B cell (primary cell): Measurements from ENCODE around the gene TRIM41. TPM values are rescaled to one million over a fixed set of nuclear protein-coding genes. Genes with fewer than 3 reads are reported as not detected.

ENCODE experiments used
- ATAC-seq: fragments of 200-7000 bp; cut with Tn5 transposase; one replicate; pipeline ENCODE4 v1.10.0; 2021; ENCODE audit warnings: low read depth, mild to moderate bottlenecking, moderate number of reproducible peaks, moderate library complexity
- CTCF ChIA-PET: fragments of 350-600 bp; sonication (Branson Sonifier 250); formaldehyde crosslinking; loops from one replicate; lab custom pipeline; 2021; ENCODE audit warnings: antibody characterized with exemption, inconsistent platforms; lab: Charles Lee
- POLR2A ChIA-PET: fragments of 350-600 bp; sonication (Branson Sonifier 250); formaldehyde crosslinking; loops from one replicate; lab custom pipeline; 2021; ENCODE audit warnings: antibody characterized with exemption; lab: Charles Lee
- DNase-seq: peaks from one replicate; pipeline ENCODE4 v3.0.0; 2013
- H2AFZ ChIP-seq: 2 replicates; pipeline ENCODE4 v1.6.1; 2012; ENCODE audit warnings: mild to moderate bottlenecking, low read depth, low read length; ENCODE audit not compliant: insufficient read depth, poor library complexity, severe bottlenecking
- H3K27ac ChIP-seq, 2 donors: 1 replicate in 1 of 2; 2 replicates in 1 of 2; pipeline ENCODE4 v1.5.1; 2012 to 2013; ENCODE audit warnings: low read length in 2 of 2, mild to moderate bottlenecking in 2 of 2, moderate library complexity in 1 of 2
- H3K27me3 ChIP-seq, 4 experiments: fragments of 200-600 bp in 1 of 4; sonication (generic) in 1 of 4; replicated peaks in 1 of 4; 1 replicate in 2 of 4; 2 replicates in 2 of 4; pipeline versions ENCODE4 v1.6.1 to v1.7.0; 2013 to 2016; ENCODE audit warnings: low read length in 3 of 4, mild to moderate bottlenecking in 2 of 4, mixed read lengths in 1 of 4, moderate library complexity in 1 of 4; ENCODE audit not compliant: insufficient read depth in 4 of 4, control insufficient read depth in 3 of 4; ENCODE audit errors: control extremely low read depth in 1 of 4
- H3K36me3 ChIP-seq, 2 experiments: replicated peaks in 1 of 2; 1 replicate in 1 of 2; 2 replicates in 1 of 2; pipeline versions ENCODE4 v1.6.1 to v1.7.1; 2013; ENCODE audit warnings: low read length in 1 of 2; ENCODE audit not compliant: insufficient read depth in 2 of 2, control insufficient read depth in 1 of 2; ENCODE audit errors: control extremely low read depth in 1 of 2, extremely low read depth in 1 of 2
- H3K4me1 ChIP-seq, 2 donors: fragments of 200-600 bp in 1 of 2; sonication (generic) in 1 of 2; 1 replicate in 1 of 2; 2 replicates in 1 of 2; pipeline versions ENCODE4 v1.5.1 to v1.6.1; 2013 to 2017; ENCODE audit warnings: low read length in 2 of 2; ENCODE audit not compliant: control insufficient read depth in 2 of 2, insufficient read depth in 2 of 2
- H3K4me2 ChIP-seq: replicated peaks from 2 replicates; pipeline ENCODE3; 2012; ENCODE audit warnings: mild to moderate bottlenecking, low read depth, low read length; ENCODE audit not compliant: poor library complexity, severe bottlenecking
- H3K4me3 ChIP-seq, 5 experiments: fragments of 200-600 bp in 1 of 5; sonication (generic) in 1 of 5; 1 replicate in 3 of 5; 2 replicates in 2 of 5; pipeline versions ENCODE4 v1.5.1 to v1.7.0; 2011 to 2016; ENCODE audit warnings: low read length in 4 of 5, mild to moderate bottlenecking in 4 of 5, low read depth in 2 of 5, control low read depth in 1 of 5, moderate library complexity in 1 of 5; ENCODE audit not compliant: insufficient read depth in 1 of 5; ENCODE audit errors: control extremely low read depth in 1 of 5, extremely low read depth in 1 of 5
- H3K79me2 ChIP-seq: fragments of 200-600 bp; sonication (generic); one replicate; pipeline ENCODE4 v1.6.0; 2016; ENCODE audit warnings: low read length; ENCODE audit not compliant: control insufficient read depth, insufficient read depth
- H3K9ac ChIP-seq: fragments of 200-600 bp; sonication (generic); 2 replicates; pipeline ENCODE4 v1.6.1; 2017; ENCODE audit warnings: mild to moderate bottlenecking, low read length, moderate library complexity
- H3K9me3 ChIP-seq, 3 donors: one replicate each; pipeline versions ENCODE4 v1.6.1 to v1.7.1; 2013; ENCODE audit warnings: low read length in 2 of 3; ENCODE audit not compliant: control insufficient read depth in 2 of 3, insufficient read depth in 1 of 3; ENCODE audit errors: control extremely low read depth in 1 of 3
- H4K20me1 ChIP-seq: 2 replicates; pipeline ENCODE4 v1.6.0; 2012; ENCODE audit warnings: mild to moderate bottlenecking, low read length; ENCODE audit not compliant: insufficient read depth, control insufficient read depth, poor library complexity, severe bottlenecking
- H3K27ac Mint-ChIP-seq: one replicate; pipeline ENCODE4 v1.8.0; 2021; ENCODE audit warnings: mixed read lengths
- H3K27me3 Mint-ChIP-seq: one replicate; pipeline ENCODE4 v1.8.0; 2021; ENCODE audit warnings: mixed read lengths
- H3K4me1 Mint-ChIP-seq: one replicate; pipeline ENCODE4 v1.8.0; 2021; ENCODE audit warnings: mixed read lengths
- H3K4me3 Mint-ChIP-seq: one replicate; pipeline ENCODE4 v1.8.0; 2021; ENCODE audit warnings: mixed read lengths
- H3K9me3 Mint-ChIP-seq: one replicate; pipeline ENCODE4 v1.8.0; 2022; ENCODE audit warnings: mixed read lengths; ENCODE audit not compliant: insufficient read depth
- CTCF ChIP-seq: fragments of 200-600 bp; IDR thresholded peaks from one replicate; pipeline ENCODE4 v1.8.0; 2022; ENCODE audit warnings: antibody characterized with exemption, mild to moderate bottlenecking
- EZH2 ChIP-seq: IDR thresholded peaks from 2 replicates; pipeline ENCODE4 v1.6.1; 2012; ENCODE audit warnings: borderline replicate concordance, low read depth, mild to moderate bottlenecking, moderate library complexity, low read length; ENCODE audit not compliant: insufficient read depth, poor library complexity, severe bottlenecking
- WGBS: methylation state at CpG from one replicate; pipeline ENCODE4 v1.1.5; 2013; ENCODE audit warnings: missing lambda C conversion rate; ENCODE audit not compliant: insufficient coverage; 5-methylcytosine and 5-hydroxymethylcytosine counted together
- intact Hi-C: fragments of 100-400 bp; cut with micrococcal nuclease; formaldehyde crosslinking; loops from one replicate; pipeline ENCODE4 v1.10.0; 2022
- polyA plus RNA-seq: library from polyadenylated mRNA; depleted of rRNA; stranded (reverse); fragments of >200 nt; gene quantifications from 2 replicates; pipeline ENCODE4 v1.2.3, GENCODE V29; 2012
- total RNA-seq, 2 donors: library from RNA; stranded (reverse); fragments of 120-200 nt in 1 of 2; gene quantifications; 1 replicate in 1 of 2; 2 replicates in 1 of 2; pipeline versions ENCODE4 v1.2.3 to v1.2.4, GENCODE V29; 2013 to 2022

Gene TRIM41
- total and polyA plus RNA-seq, 2 donors (not counting 1 experiment from before 2014, with no cell fraction given), result 28.4 to 44.3 TPM

GRCh38 chr5:181197326-181197951 is 25.6 kb upstream of the TRIM41 start:
- CTCF ChIA-PET, result interaction anchor here (0.8 to 1.0 kb wide), 2 partner anchors 24 to 25 kb away, joined by 3 read pairs; no protein-coding TSS in a partner anchor
- no peaks in the 10 kb centered on the region for H4K20me1 ChIP-seq
- Mint-ChIP-seq H3K4me3 (no peak overlapping the region), H3K27ac (no peak overlapping the region), H3K9me3 (no peaks in the 10 kb centered on the region), H3K4me1 (peaks cover 30% of the 10 kb centered on the region), H3K27me3 (no peaks in the 10 kb centered on the region)
- H3K9ac ChIP-seq, result no peak overlapping the region
- intact Hi-C loops, result no loop called here
- no peak overlapping the region for H2AFZ ChIP-seq
- no peak overlapping the region for H3K27ac ChIP-seq
- TF ChIP-seq EZH2 (no peak), CTCF (no peak)
- no peak overlapping the region for H3K4me3 ChIP-seq
- no peaks in the 10 kb centered on the region for H3K9me3 ChIP-seq
- POLR2A ChIA-PET, result interaction anchor here (0.6 to 2.4 kb wide), 3 partner anchors 10 to 90 kb away, joined by 3 to 6 read pairs (median 3); partner anchors contain the start of gene RACK1
- H3K79me2 ChIP-seq, result no peaks in the 10 kb centered on the region
- ATAC-seq (no peak), DNase-seq (no peak)
- H3K4me2 ChIP-seq, result no peak overlapping the region
- H3K4me1 ChIP-seq, result peaks cover 15% of the 10 kb centered on the region in 2 donors
- no peaks in the 10 kb centered on the region for H3K27me3 ChIP-seq
- 85% methylated on average over 8 of the region's 8 CpGs for WGBS
- no peaks in the 10 kb centered on the region for H3K36me3 ChIP-seq

DNA sequence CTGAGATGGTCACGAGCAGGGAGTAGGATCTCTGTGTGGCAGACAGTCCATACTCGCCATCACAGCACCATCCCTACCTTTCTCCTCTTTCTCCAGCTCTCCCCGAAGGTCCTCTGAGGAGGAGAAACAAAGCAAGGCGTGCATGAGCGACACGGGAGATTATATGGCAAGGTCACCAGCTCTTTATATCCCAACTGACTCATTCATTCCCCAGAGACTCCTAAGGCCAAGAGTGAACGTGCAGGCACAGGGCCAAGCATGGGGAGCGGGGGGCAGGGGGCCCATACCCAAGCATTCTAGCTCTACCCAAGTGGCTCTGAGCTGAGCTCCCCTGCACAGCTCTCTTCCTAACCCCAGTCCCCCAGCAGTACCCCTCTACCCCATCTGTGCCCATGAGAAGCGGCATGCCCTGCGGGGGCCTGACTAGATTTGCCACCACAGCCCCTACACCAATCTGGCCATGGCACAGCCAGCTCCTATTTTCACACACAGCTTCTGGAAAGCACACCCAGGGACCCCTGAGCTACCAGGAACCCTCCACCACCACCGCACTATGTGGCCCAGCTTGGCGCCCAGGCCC is 24.9 kb upstream of the TRIM41 start:
- Histone ChIP-seq H3K79me2 (no peaks in the 10 kb centered on the region), H4K20me1 (no peaks in the 10 kb centered on the region), H3K36me3 (no peaks in the 10 kb centered on the region), H3K4me3 (no peak overlapping the region), H3K27me3 (peaks cover 0 to 2% (median 1%) of the 10 kb centered on the region in 4 experiments), H3K9ac (no peak overlapping the region), H2AFZ (no peak overlapping the region), H3K4me2 (no peak overlapping the region), H3K27ac (no peak overlapping the region), H3K4me1 (peaks cover 10 to 11% of the 10 kb centered on the region in 2 donors), H3K9me3 (no peaks in the 10 kb centered on the region)
- ChIA-PET CTCF (interaction anchor here (1.0 to 1.9 kb wide), 4 partner anchors 9 to 25 kb away, joined by 3 to 7 read pairs (median 6); no protein-coding TSS in a partner anchor), POLR2A (interaction anchor here (0.7 to 2.4 kb wide), 6 partner anchors 9 to 367 kb away, joined by 3 to 9 read pairs (median 6); partner anchors contain the start of genes RACK1 and TRIM52)
- intact Hi-C loops, result no loop called here
- no peaks in the 10 kb centered on the region for H3K9me3 Mint-ChIP-seq
- ATAC-seq (no peak), DNase-seq (no peak)
- WGBS, result 79% methylated on average over 9 of the region's 12 CpGs
- no peak for TF ChIP-seq CTCF
- no peak for TF ChIP-seq EZH2
- H3K4me3 Mint-ChIP-seq, result no peak overlapping the region
- no peaks in the 10 kb centered on the region for H3K27me3 Mint-ChIP-seq
- peaks cover 26% of the 10 kb centered on the region for H3K4me1 Mint-ChIP-seq
- peak overlapping the region; percentile 79 for H3K27ac Mint-ChIP-seq
